Retina (tissue), 1 donor: Measurements from ENCODE around the gene CYP27C1.
A peak's percentile ranks its signal among the peaks of the same experiment; 100 is the strongest.
"Not testable (repeated sequence)": the region's sequence is repeated elsewhere in the genome, so short reads cannot be mapped to it uniquely, and the experiment has no call there.

ENCODE experiments used
- DNase-seq: peaks from one replicate; pipeline ENCODE4 v3.0.0-alpha.2; 2016

CYP27C1 gene

DNA sequence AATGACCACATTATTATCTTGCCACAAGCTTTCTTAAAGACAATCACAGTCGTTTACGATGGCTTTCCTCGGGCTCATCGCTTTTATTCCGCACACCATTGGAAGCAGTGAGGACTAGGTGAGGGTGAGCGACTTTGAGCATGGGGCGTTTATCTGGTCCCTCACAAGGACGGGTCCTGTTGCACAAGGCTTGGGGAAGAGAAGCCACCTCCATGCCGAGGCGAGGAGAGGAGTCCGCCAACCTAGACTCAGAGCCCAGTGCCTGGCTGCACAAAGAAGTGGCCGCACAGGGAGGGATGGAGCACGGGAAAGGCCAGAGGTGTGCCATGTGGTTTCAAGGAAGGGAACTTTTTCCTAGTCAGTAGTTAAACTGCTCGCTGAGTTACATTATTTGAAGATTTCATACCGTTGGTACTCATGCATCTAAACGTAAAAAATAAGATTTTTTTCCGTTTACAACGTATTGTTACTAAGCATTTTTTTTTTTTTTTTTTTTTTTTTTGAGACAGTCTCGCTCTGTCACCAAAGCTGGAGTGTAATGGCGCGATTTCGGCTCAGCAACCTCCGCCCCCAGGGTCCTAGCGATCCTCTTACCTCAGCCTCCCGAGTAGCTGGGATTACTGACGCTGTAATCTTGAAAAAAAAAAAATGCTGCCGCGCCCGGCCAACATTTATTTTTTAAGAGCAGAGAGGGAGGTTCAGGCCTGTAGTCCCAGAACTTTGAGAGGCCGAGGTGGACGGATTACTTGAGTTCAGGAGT lies 849 bp upstream of the CYP27C1 start:
- peak; percentile 75 for DNase-seq

DNA sequence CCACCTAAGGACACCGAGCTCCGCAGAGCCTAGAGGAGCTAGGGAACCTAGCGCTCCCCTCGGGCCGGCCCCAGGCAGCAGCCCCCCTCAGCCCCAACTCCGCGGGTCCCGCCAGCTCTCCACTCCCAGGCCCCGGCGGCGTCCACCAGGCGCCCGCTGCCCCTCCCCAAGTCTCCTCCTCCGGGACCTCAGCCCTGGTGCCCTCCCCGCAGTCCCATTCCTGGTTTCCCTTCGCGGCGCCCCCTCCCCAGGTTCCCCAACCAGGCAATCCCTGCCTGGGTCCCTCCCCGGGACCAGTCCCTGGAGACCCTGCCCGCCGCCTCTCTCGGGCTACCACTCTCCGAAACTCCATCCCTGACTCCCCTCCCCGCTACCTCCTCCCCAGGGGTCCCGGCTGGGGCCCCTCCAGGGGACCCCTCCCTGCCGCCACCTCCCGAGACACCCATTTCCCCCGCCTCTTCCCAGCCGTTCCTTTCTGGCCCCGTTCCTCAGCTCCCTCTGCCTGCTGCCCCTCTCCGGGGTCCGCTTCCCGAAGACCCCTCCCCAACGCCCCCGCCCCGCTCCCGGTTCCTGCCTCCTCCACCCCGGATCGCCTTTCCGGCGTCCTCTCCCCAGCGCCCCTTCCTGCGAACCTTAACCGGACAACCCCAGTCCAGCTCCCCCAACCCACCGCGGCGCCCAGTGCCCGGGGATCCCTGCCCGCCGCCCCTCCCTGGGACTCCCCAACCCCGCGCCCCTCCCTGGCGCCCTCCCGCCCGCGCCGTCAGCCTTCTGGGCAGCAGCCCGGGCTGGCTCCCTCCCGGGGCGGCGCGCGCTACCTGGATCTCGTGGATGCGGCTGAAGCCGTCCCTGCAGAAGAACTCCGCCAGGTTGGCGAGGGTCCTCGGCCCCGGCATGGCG lies 678 bp downstream of the CYP27C1 start:
- DNase-seq = peak; percentile 71

DNA sequence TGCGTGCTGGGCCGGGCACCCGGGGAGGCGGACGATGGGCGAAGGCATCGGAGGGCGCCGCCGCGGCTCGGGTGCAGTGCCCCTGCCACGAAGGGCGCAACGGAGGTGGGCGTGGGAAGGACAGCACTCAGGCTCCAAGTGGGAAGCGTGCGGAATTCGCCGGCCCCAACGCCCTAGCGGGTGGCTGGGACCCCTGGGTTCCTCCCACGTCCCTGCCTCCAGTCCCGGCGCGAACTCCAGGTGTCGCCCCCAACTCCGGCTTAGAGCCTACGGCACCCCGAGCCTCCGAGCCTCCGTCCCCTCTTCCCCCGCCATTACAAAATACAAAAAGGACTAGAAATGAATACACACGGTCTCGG lies 1.3 kb downstream of the CYP27C1 start:
- DNase-seq = peak; percentile 74

DNA sequence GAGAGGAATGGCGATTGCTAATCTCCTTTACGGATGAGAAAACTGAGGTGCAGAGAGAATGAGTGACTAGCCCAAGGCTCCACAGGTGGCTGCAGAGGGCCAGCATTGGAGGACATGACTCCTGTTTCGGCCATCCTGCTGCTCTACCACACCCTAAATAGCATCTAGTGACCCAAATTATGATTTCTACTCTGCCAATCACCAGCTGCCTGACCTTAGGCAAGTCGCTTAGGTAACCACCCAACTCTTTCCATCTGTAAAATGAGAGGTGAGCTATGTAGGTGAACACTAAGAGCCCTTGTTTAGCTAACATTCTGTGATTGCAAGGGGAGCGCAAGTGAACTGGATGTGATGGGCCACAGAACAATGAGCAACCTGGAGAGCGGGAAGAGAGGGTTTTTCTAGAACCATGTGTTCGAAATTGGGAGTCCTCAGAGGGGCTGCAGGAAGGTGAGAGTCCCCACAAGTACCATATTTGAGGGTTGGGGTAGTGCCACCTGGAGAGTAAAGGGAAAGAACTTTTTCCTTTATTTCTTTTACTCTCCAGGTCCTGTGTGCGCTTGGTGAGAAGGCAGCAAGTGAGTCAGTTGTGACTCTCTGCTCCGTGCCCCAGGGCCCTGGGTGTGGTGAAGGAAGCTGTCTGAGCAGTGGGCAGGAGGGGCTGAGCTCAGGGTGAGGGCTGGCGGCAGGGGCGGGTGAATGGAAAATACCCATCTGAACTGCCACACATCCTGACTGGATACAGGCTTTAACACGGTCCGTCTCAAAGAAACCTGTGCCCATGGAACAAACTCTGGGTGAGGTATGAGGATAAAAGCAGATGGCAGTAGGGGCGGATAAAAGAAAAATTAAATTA lies 2.4 kb downstream of the CYP27C1 start:
- no peak for DNase-seq

DNA sequence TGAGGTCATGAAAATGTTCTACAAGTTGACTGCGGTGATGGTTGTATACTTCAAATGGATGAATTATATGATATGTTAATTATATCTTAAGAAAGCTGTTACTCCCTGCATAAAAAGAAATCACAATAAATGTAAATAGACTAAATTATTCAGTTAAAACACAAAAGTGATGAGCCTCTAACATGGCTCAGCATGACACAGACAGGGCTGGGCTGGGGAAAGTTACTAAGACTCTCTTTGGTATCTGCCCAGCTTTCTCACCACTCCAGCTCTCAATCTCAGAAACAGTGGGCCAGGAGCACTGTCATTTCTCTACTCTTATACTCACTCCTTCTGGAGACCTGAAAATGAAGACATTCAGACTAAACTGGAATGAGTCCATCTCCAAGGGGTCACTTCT lies 3.5 kb downstream of the CYP27C1 start:
- DNase-seq = no peak

DNA sequence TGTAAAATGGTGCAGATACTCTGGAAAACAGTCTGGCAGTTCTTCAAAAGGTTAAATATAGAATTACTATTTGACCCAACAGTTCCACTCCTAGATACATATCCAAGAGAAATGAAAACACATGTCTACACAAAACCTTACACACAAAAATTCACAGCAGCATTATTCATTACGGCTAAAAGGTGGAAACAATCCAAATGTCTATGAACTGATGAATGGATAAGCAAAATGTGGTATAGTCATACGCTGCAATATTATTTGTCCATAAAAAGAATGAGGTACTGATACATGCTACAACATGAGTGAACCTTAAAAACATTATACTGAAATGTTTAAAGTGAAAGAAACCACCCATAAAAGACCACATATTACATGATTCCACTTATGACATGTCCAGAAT lies 4.0 kb downstream of the CYP27C1 start:
- no peak for DNase-seq

DNA sequence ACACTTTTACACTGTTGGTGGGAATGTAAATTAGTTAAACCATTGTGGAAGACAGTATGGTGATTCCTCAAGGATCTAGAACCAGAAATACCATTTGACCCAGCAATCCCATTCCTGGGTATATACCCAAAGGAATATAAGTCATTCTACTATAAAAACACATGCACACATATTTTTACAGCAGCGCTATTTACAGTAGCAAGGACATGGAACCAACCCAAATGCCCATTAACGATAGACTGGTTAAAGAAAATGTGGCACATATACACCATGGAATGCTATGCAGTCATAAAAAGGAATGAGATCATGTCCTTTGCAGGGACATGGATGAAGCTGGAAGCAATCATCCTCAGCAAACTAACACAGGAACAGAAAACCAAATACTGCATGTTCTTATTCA lies 5.9 kb downstream of the CYP27C1 start:
- not testable (repeated sequence) for DNase-seq

DNA sequence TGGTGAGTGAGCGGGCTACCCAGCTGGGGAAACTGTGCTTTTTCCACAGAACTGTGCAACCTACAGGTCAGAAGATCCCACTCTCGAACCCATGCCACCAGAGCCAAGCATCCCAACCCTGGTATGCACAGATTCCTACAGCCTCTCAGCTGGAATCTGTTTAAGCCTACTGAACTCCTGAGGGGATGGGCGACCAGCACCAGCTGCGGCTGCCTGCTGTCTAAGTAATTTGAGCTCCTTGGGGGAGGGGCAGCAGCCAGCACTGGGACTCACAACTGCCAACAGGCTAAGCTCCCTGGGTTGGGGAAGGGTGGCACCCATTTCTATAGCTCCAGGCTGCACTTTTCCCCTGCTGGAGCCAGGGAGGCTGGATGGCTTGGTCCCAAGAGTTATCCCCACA lies 11.8 kb downstream of the CYP27C1 start:
- peak; percentile 53 for DNase-seq

DNA sequence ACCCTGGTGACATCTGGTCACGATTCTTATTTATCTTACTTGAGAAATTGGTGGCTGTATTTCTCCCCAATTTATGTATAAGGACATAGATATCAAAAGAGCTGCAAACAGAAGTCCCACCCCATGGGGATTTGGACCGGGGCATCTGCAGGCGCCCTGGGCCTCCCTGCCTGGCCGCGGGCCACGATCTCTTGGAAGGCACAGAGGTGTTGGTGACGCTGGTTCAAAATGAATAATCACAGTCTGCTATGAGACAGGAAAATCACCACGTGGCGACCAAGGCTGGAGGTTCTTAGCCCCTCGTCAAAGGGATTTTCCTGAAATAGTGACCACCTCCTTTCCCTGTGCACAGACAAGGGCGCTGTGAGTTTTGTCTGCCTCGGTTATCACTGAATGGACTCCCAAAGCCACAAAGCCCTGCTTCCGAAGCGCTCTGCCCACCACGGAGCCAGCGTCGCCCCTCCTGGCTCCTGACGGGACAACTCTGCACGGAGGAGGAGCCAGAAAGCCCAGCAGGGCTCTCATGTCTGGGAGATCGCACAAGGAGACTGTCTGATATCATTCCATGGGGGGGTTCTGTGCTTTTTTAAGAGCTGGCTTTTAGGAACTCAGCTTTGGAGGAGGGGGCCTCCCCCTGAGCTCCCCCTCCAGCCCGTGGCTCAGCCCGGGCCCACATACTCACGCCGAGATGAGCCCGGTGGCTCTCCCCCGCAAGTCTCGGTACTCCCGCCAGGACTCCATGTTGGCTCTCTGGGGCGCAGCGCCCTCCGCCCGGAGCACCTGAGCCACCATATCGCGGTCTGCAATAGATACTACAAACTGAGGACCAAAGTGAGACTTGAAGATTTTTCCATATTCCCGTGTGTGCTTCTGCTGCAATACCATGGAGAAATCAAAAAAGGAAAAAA lies 14.6 kb downstream of the CYP27C1 start:
- peak; percentile 23 for DNase-seq

DNA sequence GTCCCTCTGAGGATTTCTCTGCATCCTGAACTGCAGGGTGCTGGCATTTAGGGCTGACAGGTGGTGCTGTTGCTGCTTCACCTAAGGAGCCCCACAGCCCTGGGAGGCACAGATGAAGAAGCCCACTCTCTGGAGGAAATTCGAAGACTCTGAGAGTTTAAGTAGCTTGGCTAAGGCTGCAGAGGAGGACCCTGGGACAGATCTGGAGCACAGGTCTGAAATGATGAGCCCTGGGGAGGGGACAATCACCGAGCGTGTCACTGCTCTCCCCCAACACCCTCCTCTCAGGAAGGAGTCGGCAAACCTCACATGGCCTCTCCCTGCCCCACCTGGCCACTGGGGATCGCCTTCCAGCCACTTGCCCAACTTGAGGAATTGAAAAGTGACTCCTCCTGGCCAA lies 18.6 kb downstream of the CYP27C1 start:
- no peak for DNase-seq

DNA sequence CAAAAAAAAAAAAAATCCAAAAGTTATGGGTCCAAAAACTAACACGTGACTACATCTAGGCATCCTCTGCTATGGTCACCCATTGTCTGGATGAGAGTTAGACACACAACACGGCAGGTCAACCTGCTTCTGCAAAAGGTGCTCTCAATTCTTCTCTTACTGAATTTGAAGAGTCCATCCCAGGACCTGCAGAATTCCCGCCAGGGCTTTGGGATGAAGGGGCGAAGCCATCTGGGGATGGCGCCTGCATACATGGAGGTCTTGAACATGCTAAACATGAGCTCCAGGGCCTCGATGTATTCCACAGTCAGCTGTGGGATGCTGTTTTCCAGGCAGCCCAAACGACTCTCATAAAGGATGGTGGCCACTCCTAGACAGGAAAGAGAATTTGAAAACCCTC lies 19.1 kb downstream of the CYP27C1 start:
- no peak for DNase-seq

DNA sequence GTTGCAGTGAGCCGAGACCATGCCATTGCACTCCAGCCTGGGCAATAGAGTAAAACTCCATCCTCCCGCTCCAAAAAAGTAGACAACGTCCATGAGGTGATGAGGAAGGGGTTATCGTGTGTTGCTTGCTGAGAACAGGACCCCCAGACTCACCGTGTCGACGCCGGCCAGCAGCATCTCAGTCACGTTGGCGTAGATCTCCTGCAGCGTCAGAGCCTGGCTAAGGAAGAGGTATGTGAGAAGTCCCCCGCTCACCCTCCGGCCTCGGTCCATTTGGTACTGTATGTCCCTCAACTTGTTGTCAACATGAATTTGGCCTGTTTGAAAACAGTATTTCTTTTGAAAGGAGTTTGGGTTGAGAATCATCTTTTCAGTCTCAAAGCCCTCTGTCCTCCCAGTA lies 20.9 kb downstream of the CYP27C1 start:
- DNase-seq = no peak

DNA sequence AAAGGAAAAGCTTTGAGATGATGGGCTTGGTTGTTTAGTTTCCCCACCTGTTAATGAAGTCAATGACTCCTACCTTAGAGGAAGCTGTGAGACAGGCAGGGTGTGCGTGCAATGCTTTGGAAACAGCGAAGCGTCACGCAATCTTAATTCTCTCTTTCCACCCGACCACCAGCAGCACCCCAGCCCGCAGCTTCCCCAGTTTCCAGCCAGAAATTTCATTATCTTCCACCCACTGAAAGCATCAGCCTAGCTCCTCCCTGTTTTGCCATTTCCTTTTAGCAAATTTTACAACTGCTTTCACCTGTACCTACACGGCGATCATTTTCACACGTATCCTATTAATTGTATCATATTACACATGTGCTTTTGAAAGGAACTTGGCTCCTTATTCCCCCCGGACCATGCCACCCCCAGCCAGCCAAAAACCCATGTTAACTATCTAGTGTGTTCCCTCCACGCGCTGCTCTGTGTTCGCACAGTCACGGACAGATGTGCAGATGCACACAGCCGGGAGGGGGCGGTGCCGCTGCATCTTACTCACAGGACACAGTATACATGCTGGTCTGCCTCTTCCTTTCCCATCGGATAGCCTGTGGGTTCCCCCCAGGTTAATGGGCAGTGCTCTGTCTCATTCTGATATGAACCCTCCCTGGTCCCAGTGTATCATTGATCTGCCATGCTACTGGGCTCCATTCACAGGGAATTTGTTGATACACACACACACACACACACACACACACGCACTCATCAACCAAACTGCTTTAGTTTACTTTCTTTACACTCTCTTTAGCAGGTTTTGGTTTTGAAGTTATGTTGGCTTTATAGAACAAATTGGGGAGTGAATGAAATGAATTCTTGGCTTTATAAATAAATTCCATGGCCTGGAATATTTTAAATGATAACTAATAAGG lies 22.4 kb downstream of the CYP27C1 start:
- DNase-seq = peak; percentile 7

DNA sequence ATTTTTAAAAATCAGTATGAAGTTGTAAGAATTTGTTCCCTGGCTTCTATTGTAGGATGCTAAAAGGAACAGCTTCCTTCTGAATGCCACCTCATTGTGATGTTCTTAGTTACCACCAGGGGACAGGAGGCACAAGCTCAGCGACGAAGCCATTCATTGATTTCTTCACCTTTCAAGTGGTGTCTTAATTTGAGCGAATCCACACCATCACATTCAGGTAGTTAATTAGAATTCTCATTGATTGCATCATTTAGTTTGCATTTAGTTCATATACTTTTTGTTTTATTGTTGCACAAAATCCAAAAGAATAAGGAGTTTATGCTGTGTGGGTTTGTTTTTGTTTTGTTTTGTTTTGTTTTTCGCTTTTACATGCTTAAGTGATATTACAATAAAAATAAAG lies 23.1 kb downstream of the CYP27C1 start:
- DNase-seq = no peak

DNA sequence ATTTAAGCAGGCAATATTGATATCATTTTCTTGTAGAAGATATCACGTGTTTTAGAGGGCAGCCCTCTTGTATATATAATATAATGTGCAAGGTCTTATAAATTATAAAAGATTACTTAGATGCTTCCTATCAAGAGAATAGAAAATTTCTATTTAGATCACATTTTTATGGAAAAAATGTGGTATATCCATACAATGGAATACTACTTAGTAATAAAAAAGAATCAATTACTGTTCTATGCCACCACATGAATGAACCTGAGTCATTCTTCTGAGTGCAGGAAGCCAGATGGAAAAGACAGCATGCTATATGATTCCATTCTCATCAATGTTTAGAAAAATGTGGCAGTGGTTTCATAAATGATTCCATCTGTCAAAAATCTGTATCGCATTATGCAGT lies 23.6 kb downstream of the CYP27C1 start:
- no peak for DNase-seq

DNA sequence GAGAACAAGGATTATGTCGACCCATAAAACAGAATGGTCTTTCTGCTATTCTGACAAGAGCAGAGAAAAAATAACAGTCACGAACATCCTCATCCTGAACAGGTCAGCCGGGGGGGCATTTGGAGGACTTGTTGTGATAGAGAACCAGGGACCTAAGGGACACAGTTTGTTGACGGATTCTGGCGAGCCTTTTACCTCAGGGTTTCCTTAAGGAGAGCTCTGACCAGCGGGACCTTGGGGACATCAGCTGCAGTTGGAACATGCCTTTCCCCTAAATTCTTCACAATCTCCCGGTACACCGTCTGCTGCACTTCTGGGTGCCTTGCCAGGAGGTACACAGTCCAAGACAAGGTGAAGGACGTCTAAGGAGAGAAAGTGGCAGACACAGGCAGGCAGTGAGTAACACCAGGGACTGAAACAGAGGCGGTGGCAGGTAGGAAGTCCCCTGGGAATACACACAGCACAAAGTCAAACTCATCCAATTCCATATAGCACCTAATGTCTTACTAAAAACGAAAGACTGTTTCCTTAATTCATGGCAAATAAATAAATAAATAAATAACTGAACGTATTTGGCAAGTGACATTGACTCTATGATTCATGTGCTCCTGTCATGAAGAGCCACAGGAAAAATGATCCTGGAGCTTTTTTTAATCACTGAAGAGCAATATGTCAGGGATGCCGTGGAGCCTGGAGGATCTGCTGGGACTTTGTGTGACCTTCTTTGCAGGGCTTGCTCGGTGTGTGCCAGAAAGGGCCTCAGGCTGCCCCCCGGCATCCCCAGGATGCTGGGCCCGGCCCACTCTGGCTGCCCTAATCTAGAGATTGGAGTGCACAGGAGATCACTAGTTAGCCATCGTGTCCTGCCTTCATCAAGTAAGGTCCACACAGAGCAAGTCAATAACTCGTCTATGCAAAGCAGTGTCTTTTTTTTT lies 24.7 kb downstream of the CYP27C1 start:
- DNase-seq = no peak

DNA sequence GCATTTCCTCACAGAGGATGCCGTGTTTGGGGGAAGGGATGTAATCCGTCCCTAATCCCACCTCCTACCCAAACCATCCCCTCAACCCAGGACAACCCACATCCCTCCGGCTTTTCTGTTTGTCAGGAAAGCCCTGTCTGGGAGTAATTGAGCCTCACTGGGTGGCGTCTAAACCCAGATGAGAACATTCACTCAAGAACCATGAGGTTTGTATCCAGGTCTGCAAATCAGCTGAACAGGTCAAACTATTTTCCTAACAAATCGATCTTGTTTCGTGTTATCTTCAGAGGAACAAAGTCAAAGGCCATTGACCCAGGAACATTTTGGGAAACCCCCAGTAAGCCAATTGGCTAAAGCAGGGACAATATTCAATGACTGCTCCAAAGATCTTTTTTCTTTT lies 25.7 kb downstream of the CYP27C1 start:
- DNase-seq = no peak

DNA sequence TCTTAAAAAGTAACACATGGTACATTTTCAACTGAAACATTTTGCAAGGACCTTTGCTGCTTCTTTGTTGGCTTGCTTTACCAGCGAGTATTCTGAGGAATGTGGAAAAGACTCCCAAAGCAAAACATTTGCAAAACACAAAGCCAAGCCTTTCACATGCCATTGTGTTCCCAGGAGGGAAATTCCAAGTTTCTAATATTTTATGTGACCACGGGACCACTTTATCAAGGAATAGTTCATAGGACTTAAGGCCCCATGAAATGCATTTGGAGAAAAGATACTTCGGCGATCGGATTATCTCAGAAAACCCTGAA lies 26.2 kb downstream of the CYP27C1 start:
- DNase-seq = no peak

DNA sequence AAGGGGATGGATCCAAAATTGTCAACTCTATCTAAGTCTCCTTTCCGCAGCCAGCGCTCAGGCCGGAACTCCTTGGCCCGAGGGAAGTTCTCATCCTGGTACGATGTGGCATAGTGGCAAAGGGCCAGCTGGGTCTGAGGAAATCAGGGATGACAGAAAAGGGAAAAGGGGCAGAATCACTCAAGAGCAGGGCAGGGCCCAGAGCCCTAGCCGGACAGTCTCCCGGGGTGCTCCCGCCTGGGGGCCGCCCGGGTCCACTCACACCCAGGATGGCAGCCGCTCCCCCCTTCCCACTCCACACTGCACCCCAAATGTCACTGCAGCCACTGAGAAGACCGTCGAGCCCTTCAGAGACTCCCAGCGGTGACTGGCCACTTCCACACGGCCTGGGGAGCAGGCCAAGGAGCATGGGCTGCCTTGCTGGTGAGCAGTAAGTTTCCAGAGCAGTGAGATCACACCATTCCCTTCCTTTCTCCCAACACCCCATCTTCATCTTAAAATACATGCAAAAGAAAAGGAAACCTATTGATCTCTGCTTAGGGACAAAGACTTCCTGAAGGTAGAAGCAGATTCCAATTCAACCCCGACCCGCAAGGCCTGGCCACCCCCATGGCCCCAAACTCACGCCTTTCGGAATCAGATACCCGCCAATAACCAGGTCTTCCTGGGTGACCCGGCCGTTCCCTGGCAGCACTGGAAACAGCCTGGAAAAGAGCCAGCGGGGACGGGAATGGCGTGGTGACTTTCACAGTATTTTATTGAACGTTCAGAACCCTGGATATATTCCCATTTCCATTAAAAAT lies 26.7 kb downstream of the CYP27C1 start:
- no peak for DNase-seq
